ENCODE measurements around the gene MEX3D. TPM values are rescaled to one million over a fixed set of nuclear protein-coding genes. Genes with fewer than 3 reads are reported as not detected.

MEX3D gene
- total and polyA plus RNA-seq, 2 of the 4 experiments (the other 2 are of a cell fraction) = 9.1 to 9.6 TPM

- Histone ChIP-seq H3K36me3 (ENCODE audit: control insufficient read depth, insufficient read depth, low read length) (peaks cover 54% of the 10 kb centered on the region), H2AK9ac (replicated peaks; ENCODE audit: low read depth, low read length, poor library complexity) (no peak overlapping the region), H3K23ac (ENCODE audit: low read depth, low read length) (no peak overlapping the region), H3K4me1 (ENCODE audit: control insufficient read depth, insufficient read depth, low read length) (no peaks in the 10 kb centered on the region), H2BK120ac (ENCODE audit: low read depth, low read length) (no peak overlapping the region), H2BK15ac (ENCODE audit: low read depth, low read length) (no peak overlapping the region), H3K4ac (ENCODE audit: low read depth, low read length) (no peak overlapping the region), H3K79me1 (ENCODE audit: low read depth in 1 of 2, low read length in 2 of 2) (peaks cover 15 to 42% of the 10 kb centered on the region in 2 experiments), H3K9ac (ENCODE audit: low read depth, low read length) (no peak overlapping the region), H3K9me1 (ENCODE audit: insufficient read depth, low read length) (peaks cover 6% of the 10 kb centered on the region), H3K9me3 (ENCODE audit: control insufficient read depth, insufficient read depth, low read length) (no peaks in the 10 kb centered on the region), H4K8ac (ENCODE audit: low read depth in 2 of 2, low read length in 2 of 2) (no peak overlapping the region), H4K20me1 (ENCODE audit: insufficient read depth, low read length) (peaks cover 15% of the 10 kb centered on the region), H3K27me3 (ENCODE audit: control insufficient read depth, insufficient read depth, low read length) (no peaks in the 10 kb centered on the region), H2AFZ (replicated peaks; ENCODE audit: low read length, poor library complexity) (no peak overlapping the region), H4K5ac (ENCODE audit: low read depth, low read length) (no peak overlapping the region), H2BK20ac (ENCODE audit: low read depth, low read length) (no peak overlapping the region), H2BK5ac (ENCODE audit: low read depth, low read length, poor library complexity, severe bottlenecking) (no peak overlapping the region), H2AK5ac (ENCODE audit: low read depth, low read length) (no peak overlapping the region), H4K91ac (ENCODE audit: insufficient read depth, low read depth, low read length) (no peak overlapping the region), H3K4me3 (ENCODE audit: insufficient read depth, low read depth, low read length) (no peak overlapping the region), H3K18ac (ENCODE audit: low read depth, low read length) (no peak overlapping the region), H3K4me2 (ENCODE audit: low read depth, low read length) (no peak overlapping the region), H3K14ac (replicated peaks; ENCODE audit: low read depth, low read length) (no peak overlapping the region), H3K27ac (ENCODE audit: insufficient read depth, low read length) (no peak overlapping the region), H3K56ac (ENCODE audit: extremely low read depth, insufficient read depth, low read length) (no peak overlapping the region)
- in situ Hi-C loops (cut with MboI; ENCODE audit: low sequenced_read_pairs) (no loop called here), dilution Hi-C loops (cut with HindIII; ENCODE audit: low sequenced_read_pairs, unreplicated experiment) (no loop called here), intact Hi-C loops (cut with micrococcal nuclease) (no loop called here)
- CTCF ChIA-PET = no interaction called here
- WGBS, 2 experiments (ENCODE audit: extremely low coverage in 2 of 2, insufficient read length in 1 of 2) = no CpG with 5 or more reads among the region's 9 CpGs
- TF ChIP-seq CEBPB (IDR thresholded peaks at IDR 0.05; ENCODE audit: low read depth, low read length) = no peak
- DNase-seq (no peak), ATAC-seq (ENCODE audit: low read depth) (no peak)
- no TSS peak for BruUV-seq (replicated peaks)
- POLR2A ChIA-PET (ENCODE audit: unreplicated experiment) = no interaction called here
Measured at GRCh38 chr19:1582201-1582600, 14.1 kb upstream of the MEX3D start.

Measured in IMR-90 (cell line).